Astrocyte (in vitro differentiated cells and primary cell): ENCODE measurements around the gene RALGPS2. TPM values are rescaled to one million over a fixed set of nuclear protein-coding genes. Genes with fewer than 3 reads are reported as not detected.

Experiments
- DNase-seq: peaks from one replicate; pipeline ENCODE4 v3.0.0-alpha.2; 2010; ENCODE audit warnings: low read depth
- FAIRE-seq: peaks from 2 replicates; lab custom pipeline; 2011; peaks lifted over from hg19 to GRCh38; lab: Jason Lieb, UNC
- H2AFZ ChIP-seq: 2 replicates; pipeline ENCODE4 v1.6.0; 2012; ENCODE audit warnings: low read depth, low read length, inconsistent platforms
- H3K27ac ChIP-seq: 2 replicates; pipeline ENCODE4 v1.5.1; 2011; ENCODE audit warnings: low read depth, low read length, inconsistent platforms
- H3K27me3 ChIP-seq: 2 replicates; pipeline ENCODE4 v1.6.0; 2011; ENCODE audit warnings: low read length, inconsistent platforms; ENCODE audit not compliant: insufficient read depth
- H3K36me3 ChIP-seq: 2 replicates; pipeline ENCODE4 v1.5.1; 2011; ENCODE audit warnings: low read length, inconsistent platforms; ENCODE audit not compliant: insufficient read depth
- H3K4me1 ChIP-seq: 2 replicates; pipeline ENCODE4 v1.5.1; 2011; ENCODE audit warnings: low read length, inconsistent platforms; ENCODE audit not compliant: insufficient read depth
- H3K4me2 ChIP-seq: 2 replicates; pipeline ENCODE4 v1.6.0; 2012; ENCODE audit warnings: low read length, inconsistent platforms
- H3K4me3 ChIP-seq: 2 replicates; pipeline ENCODE4 v1.5.1; 2011; ENCODE audit warnings: low read depth, mild to moderate bottlenecking, low read length, inconsistent platforms; ENCODE audit not compliant: insufficient read depth
- H3K79me2 ChIP-seq: 2 replicates; pipeline ENCODE4 v1.6.0; 2012; ENCODE audit warnings: mild to moderate bottlenecking, low read length, inconsistent platforms; ENCODE audit not compliant: insufficient read depth
- H3K9ac ChIP-seq: 2 replicates; pipeline ENCODE4 v1.6.0; 2012; ENCODE audit warnings: mild to moderate bottlenecking, low read length, inconsistent platforms
- H3K9me3 ChIP-seq: 2 replicates; pipeline ENCODE4 v1.5.1; 2012; ENCODE audit warnings: low read depth, mild to moderate bottlenecking, low read length, inconsistent platforms; ENCODE audit not compliant: insufficient read depth
- H4K20me1 ChIP-seq: 2 replicates; pipeline ENCODE4 v1.6.0; 2012; ENCODE audit warnings: low read length, inconsistent platforms; ENCODE audit not compliant: insufficient read depth
- H3K27ac Mint-ChIP-seq: one replicate; pipeline ENCODE4 v1.8.0; 2021; ENCODE audit warnings: mild to moderate bottlenecking, mixed read lengths; ENCODE audit not compliant: unreplicated experiment
- H3K27me3 Mint-ChIP-seq: one replicate; pipeline ENCODE4 v1.8.0; 2021; ENCODE audit warnings: low read depth, mixed read lengths; ENCODE audit not compliant: unreplicated experiment
- H3K36me3 Mint-ChIP-seq: one replicate; pipeline ENCODE4 v1.8.0; 2021; ENCODE audit warnings: low read depth, mixed read lengths; ENCODE audit not compliant: unreplicated experiment
- H3K4me1 Mint-ChIP-seq: one replicate; pipeline ENCODE4 v1.8.0; 2021; ENCODE audit warnings: low read depth, mixed read lengths; ENCODE audit not compliant: unreplicated experiment
- H3K4me3 Mint-ChIP-seq: one replicate; pipeline ENCODE4 v1.8.0; 2021; ENCODE audit warnings: mild to moderate bottlenecking, moderate library complexity, mixed read lengths; ENCODE audit not compliant: unreplicated experiment
- H3K9me3 Mint-ChIP-seq: one replicate; pipeline ENCODE4 v1.8.0; 2021; ENCODE audit warnings: mild to moderate bottlenecking, mixed read lengths; ENCODE audit not compliant: unreplicated experiment
- EZH2 ChIP-seq: IDR thresholded peaks from 2 replicates; pipeline ENCODE4 v1.6.1; 2012; ENCODE audit warnings: mild to moderate bottlenecking, low read length, inconsistent platforms; ENCODE audit not compliant: insufficient read depth
- total RNA-seq: library from RNA; stranded (reverse); gene quantifications from 2 replicates; pipeline ENCODE4 v1.2.1, GENCODE V29; 2021
- TF ChIP-seq, protein P1 (sequence below): IDR thresholded peaks from 2 replicates; pipeline ENCODE4 v1.5.1; 2011; ENCODE audit warnings: low read depth, mild to moderate bottlenecking, inconsistent platforms, low read length, moderate library complexity; ENCODE audit not compliant: insufficient read depth

Gene RALGPS2
- total RNA-seq, 1 donor from 2014 or later, result 33.6 TPM

DNA sequence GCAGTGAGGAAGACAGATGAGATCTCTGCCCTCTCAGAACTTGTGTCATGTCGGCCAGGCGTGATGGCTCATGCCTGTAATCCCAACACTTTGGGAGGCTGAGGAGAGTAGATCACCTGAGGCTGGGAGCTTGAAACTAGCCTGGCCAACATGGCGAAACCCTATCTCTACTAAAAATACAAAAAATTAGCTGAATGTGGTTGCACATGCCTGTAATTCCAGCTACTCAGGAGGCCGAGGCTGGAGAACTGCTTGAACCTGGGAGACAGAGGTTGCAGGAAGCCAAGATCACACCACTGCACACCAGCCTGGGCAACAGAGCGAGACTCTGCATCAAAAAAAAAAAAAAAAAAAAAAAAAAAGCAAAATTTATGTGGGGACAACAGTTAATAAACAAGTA lies 40.9 kb upstream of the RALGPS2 start:
- FAIRE-seq, result no peak
- no peak overlapping the region for H3K9ac ChIP-seq

DNA sequence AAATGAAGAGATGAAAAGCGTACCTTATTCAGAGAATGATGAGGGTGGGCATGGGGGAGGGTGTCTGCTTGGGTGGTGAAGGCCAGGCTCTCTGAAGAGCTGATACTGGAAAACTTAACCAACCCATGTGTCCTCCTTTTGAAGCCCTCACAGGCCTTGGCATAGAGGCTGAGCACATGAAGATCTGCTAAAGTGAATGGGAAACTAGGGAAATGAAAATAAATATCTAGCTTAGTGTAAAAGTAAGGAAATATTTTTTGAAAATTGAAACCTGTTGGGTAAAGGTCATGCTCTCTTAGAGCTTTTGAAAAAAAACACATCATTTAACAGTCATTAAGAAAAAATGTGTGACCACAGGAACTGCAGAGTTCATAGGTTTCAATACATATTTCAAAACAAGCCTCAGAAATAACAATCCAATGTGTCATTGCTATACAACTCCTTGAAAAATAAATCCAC lies 40.5 kb upstream of the RALGPS2 start:
- Histone ChIP-seq H3K9ac (no peak overlapping the region), H3K4me2 (peak overlapping the region; percentile 69), H3K9me3 (no peaks in the 10 kb centered on the region), H3K4me1 (peaks cover 17% of the 10 kb centered on the region), H3K79me2 (no peaks in the 10 kb centered on the region), H4K20me1 (no peaks in the 10 kb centered on the region), H3K36me3 (no peaks in the 10 kb centered on the region), H3K27me3 (no peaks in the 10 kb centered on the region), H3K4me3 (no peak overlapping the region), H3K27ac (peak overlapping the region; percentile 55), H2AFZ (no peak overlapping the region)
- FAIRE-seq, result peak; percentile 96
- Mint-ChIP-seq H3K9me3 (no peaks in the 10 kb centered on the region), H3K4me3 (no peak overlapping the region), H3K36me3 (no peaks in the 10 kb centered on the region), H3K4me1 (peaks cover 18% of the 10 kb centered on the region), H3K27ac (peak overlapping the region; percentile 41), H3K27me3 (no peaks in the 10 kb centered on the region)
- TF ChIP-seq EZH2, result no peak
- TF ChIP-seq, protein P1, sequence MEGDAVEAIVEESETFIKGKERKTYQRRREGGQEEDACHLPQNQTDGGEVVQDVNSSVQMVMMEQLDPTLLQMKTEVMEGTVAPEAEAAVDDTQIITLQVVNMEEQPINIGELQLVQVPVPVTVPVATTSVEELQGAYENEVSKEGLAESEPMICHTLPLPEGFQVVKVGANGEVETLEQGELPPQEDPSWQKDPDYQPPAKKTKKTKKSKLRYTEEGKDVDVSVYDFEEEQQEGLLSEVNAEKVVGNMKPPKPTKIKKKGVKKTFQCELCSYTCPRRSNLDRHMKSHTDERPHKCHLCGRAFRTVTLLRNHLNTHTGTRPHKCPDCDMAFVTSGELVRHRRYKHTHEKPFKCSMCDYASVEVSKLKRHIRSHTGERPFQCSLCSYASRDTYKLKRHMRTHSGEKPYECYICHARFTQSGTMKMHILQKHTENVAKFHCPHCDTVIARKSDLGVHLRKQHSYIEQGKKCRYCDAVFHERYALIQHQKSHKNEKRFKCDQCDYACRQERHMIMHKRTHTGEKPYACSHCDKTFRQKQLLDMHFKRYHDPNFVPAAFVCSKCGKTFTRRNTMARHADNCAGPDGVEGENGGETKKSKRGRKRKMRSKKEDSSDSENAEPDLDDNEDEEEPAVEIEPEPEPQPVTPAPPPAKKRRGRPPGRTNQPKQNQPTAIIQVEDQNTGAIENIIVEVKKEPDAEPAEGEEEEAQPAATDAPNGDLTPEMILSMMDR, result no peak
- peak; percentile 93 for DNase-seq

More for the DNA sequence above, 40.9 kb upstream of the RALGPS2 start:
- no peak overlapping the region for H2AFZ ChIP-seq
- H3K4me3 ChIP-seq, result no peak overlapping the region
- H3K27me3 Mint-ChIP-seq, result no peaks in the 10 kb centered on the region
- H3K27ac ChIP-seq, result peak overlapping the region; percentile 55
- H3K4me2 ChIP-seq, result peak overlapping the region; percentile 69
- no peaks in the 10 kb centered on the region for H3K27me3 ChIP-seq
- peaks cover 17% of the 10 kb centered on the region for H3K4me1 ChIP-seq
- no peaks in the 10 kb centered on the region for H3K36me3 Mint-ChIP-seq
- H3K4me1 Mint-ChIP-seq, result peaks cover 18% of the 10 kb centered on the region
- no peaks in the 10 kb centered on the region for H4K20me1 ChIP-seq
- no peaks in the 10 kb centered on the region for H3K9me3 ChIP-seq
- DNase-seq, result peak; percentile 10
- no peaks in the 10 kb centered on the region for H3K79me2 ChIP-seq
- H3K27ac Mint-ChIP-seq, result peak overlapping the region; percentile 41
- TF ChIP-seq, protein P1, result no peak
- no peak for TF ChIP-seq EZH2
- H3K9me3 Mint-ChIP-seq, result no peaks in the 10 kb centered on the region
- no peak overlapping the region for H3K4me3 Mint-ChIP-seq
- H3K36me3 ChIP-seq, result no peaks in the 10 kb centered on the region

DNA sequence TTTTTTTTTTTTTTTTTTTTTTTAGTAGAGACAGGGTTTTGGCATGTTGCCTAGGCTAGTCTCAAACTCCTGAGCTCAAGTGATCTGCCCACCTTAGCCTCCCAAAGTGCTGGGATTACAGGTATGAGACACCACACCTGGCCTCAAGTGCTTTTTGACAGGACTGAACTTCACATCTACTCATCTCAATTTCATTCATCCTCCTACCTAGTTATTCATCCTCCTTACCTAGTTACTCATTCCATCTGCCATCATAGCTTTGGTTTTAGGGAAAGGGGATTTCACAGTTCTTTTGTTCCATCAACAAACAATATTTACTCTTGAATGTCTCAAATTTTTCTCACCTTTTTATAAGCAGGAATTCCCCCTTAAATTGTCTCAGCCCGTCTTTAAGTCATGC lies 38.6 kb upstream of the RALGPS2 start:
- peaks cover 17% of the 10 kb centered on the region for H3K4me1 ChIP-seq
- DNase-seq, result no peak
- H3K4me3 Mint-ChIP-seq, result no peak overlapping the region
- H3K9me3 ChIP-seq, result no peaks in the 10 kb centered on the region
- no peak overlapping the region for H3K4me3 ChIP-seq
- no peaks in the 10 kb centered on the region for H3K36me3 ChIP-seq
- H3K27me3 ChIP-seq, result no peaks in the 10 kb centered on the region
- no peaks in the 10 kb centered on the region for H3K79me2 ChIP-seq
- H3K9me3 Mint-ChIP-seq, result no peaks in the 10 kb centered on the region
- no peak overlapping the region for H3K4me2 ChIP-seq
- no peak for TF ChIP-seq EZH2
- TF ChIP-seq, protein P1, result no peak
- H2AFZ ChIP-seq, result no peak overlapping the region
- H3K9ac ChIP-seq, result no peak overlapping the region
- H3K36me3 Mint-ChIP-seq, result no peaks in the 10 kb centered on the region
- no peak for FAIRE-seq
- H3K4me1 Mint-ChIP-seq, result peaks cover 18% of the 10 kb centered on the region
- H3K27me3 Mint-ChIP-seq, result no peaks in the 10 kb centered on the region
- no peak overlapping the region for H3K27ac Mint-ChIP-seq
- H3K27ac ChIP-seq, result no peak overlapping the region
- H4K20me1 ChIP-seq, result no peaks in the 10 kb centered on the region
